Thymus (tissue), 11 donors: ENCODE results near the gene CEP85L. TPM values are rescaled to one million over a fixed set of nuclear protein-coding genes. Genes with fewer than 3 reads are reported as not detected.

ENCODE experiments used
- DNase-seq, 9 donors: peaks; one replicate each; pipeline ENCODE4 v3.0.0-alpha.2; 2013; ENCODE audit warnings: low spot score in 9 of 9, low read depth in 6 of 9, missing footprints in 1 of 9
- H3K27ac ChIP-seq, 2 donors: one replicate each; pipeline ENCODE4 v1.5.1; 2013; ENCODE audit warnings: control low read depth in 1 of 2, low read depth in 1 of 2, low read length in 1 of 2, mild to moderate bottlenecking in 1 of 2, moderate library complexity in 1 of 2
- H3K27me3 ChIP-seq, 2 donors: one replicate each; pipeline ENCODE4 v1.5.1; 2013; ENCODE audit warnings: low read length in 1 of 2; ENCODE audit not compliant: control insufficient read depth in 2 of 2, insufficient read depth in 1 of 2
- H3K36me3 ChIP-seq, 2 donors: one replicate each; pipeline ENCODE4 v1.5.1; 2013; ENCODE audit warnings: low read length in 1 of 2, mild to moderate bottlenecking in 1 of 2, moderate library complexity in 1 of 2; ENCODE audit not compliant: control insufficient read depth in 2 of 2, insufficient read depth in 2 of 2
- H3K4me1 ChIP-seq, 2 donors: one replicate each; pipeline ENCODE4 v1.5.1; 2013; ENCODE audit warnings: low read length in 2 of 2; ENCODE audit not compliant: control insufficient read depth in 2 of 2, insufficient read depth in 2 of 2
- H3K4me3 ChIP-seq, 2 donors: one replicate each; pipeline ENCODE4 v1.5.1; 2013; ENCODE audit warnings: low read length in 2 of 2, control low read depth in 1 of 2, mild to moderate bottlenecking in 1 of 2
- H3K9me3 ChIP-seq, 2 donors: one replicate each; pipeline ENCODE4 v1.5.1; 2013; ENCODE audit warnings: low read length in 1 of 2, mild to moderate bottlenecking in 1 of 2; ENCODE audit not compliant: control insufficient read depth in 2 of 2, insufficient read depth in 1 of 2
- WGBS: extraction: QIAGEN DNeasy Blood & Tissue Kit; methylation state at CpG from one replicate; pipeline ENCODE4 v1.1.7; 2013; 5-methylcytosine and 5-hydroxymethylcytosine counted together
- polyA plus RNA-seq: library from polyadenylated mRNA; stranded (reverse); fragments of 200-250 nt; gene quantifications from one replicate; pipeline ENCODE4 v1.2.3, GENCODE V29; 2013
- total RNA-seq: library from RNA; stranded (reverse); fragments of 120-200 nt; gene quantifications from one replicate; pipeline ENCODE4 v1.2.4, GENCODE V29; 2013
- donor health status: healthy.

CEP85L gene
- total and polyA plus RNA-seq, 2 donors, result 24.6 to 44.3 TPM

- Histone ChIP-seq H3K4me1 (no peaks in the 10 kb centered on the region), H3K27ac (no peak overlapping the region), H3K36me3 (no peaks in the 10 kb centered on the region), H3K4me3 (no peak overlapping the region), H3K9me3 (no peaks in the 10 kb centered on the region), H3K27me3 (no peaks in the 10 kb centered on the region)
- no peak for DNase-seq
These were observed 102.8 kb downstream of the CEP85L start for GRCh38 chr6:118548613-118549012.

GRCh38 chr6:118548136-118548535, 103.3 kb downstream of the CEP85L start, which contains the start of gene PLN:
TSS of gene PLN (plus strand) at chr6:118548296. CDS start at chr6:118558922, 10,626 bp downstream.
- no peaks in the 10 kb centered on the region for H3K36me3 ChIP-seq
- no peaks in the 10 kb centered on the region for H3K4me1 ChIP-seq
- no peak for DNase-seq
- no peak within 1 kb of the TSS for H3K4me3 ChIP-seq
- no peaks in the 10 kb centered on the region for H3K27me3 ChIP-seq
- WGBS, result 97% methylated on average over 3 of the region's 3 CpGs
- no peak within 1 kb of the TSS for H3K27ac ChIP-seq
- no peaks in the 10 kb centered on the region for H3K9me3 ChIP-seq

GRCh38 chr6:118546880-118547218, 104.5 kb downstream of the CEP85L start:
- H3K4me1 ChIP-seq, result no peaks in the 10 kb centered on the region
- no peaks in the 10 kb centered on the region for H3K27me3 ChIP-seq
- no peak for DNase-seq
- no peaks in the 10 kb centered on the region for H3K9me3 ChIP-seq
- H3K27ac ChIP-seq, result no peak overlapping the region
- H3K36me3 ChIP-seq, result no peaks in the 10 kb centered on the region
- no peak overlapping the region for H3K4me3 ChIP-seq
- WGBS, result 99% methylated on average over 1 of the region's 1 CpG

GRCh38 chr6:118546164-118546879, 105.1 kb downstream of the CEP85L start:
- Histone ChIP-seq H3K27ac (no peak overlapping the region), H3K36me3 (no peaks in the 10 kb centered on the region), H3K4me1 (no peaks in the 10 kb centered on the region), H3K27me3 (no peaks in the 10 kb centered on the region), H3K4me3 (no peak overlapping the region), H3K9me3 (no peaks in the 10 kb centered on the region)
- DNase-seq, result no peak
- WGBS, result 97% methylated on average over 4 of the region's 4 CpGs

GRCh38 chr6:118544105-118544504, 107.3 kb downstream of the CEP85L start:
- Histone ChIP-seq H3K27ac (no peak overlapping the region), H3K4me3 (no peak overlapping the region)
- 96% methylated on average over 3 of the region's 3 CpGs for WGBS

GRCh38 chr6:118542184-118542952, 109.0 kb downstream of the CEP85L start:
- H3K4me1 ChIP-seq, result no peaks in the 10 kb centered on the region
- H3K36me3 ChIP-seq, result no peaks in the 10 kb centered on the region
- H3K27me3 ChIP-seq, result no peaks in the 10 kb centered on the region
- WGBS, result 97% methylated on average over 3 of the region's 3 CpGs
- DNase-seq, result no peak
- H3K4me3 ChIP-seq, result no peak overlapping the region
- no peaks in the 10 kb centered on the region for H3K9me3 ChIP-seq
- H3K27ac ChIP-seq, result no peak overlapping the region

More at GRCh38 chr6:118544105-118544504, 107.3 kb downstream of the CEP85L start:
- no peaks in the 10 kb centered on the region for H3K9me3 ChIP-seq
- no peak for DNase-seq
- H3K4me1 ChIP-seq, result no peaks in the 10 kb centered on the region
- H3K27me3 ChIP-seq, result no peaks in the 10 kb centered on the region
- H3K36me3 ChIP-seq, result no peaks in the 10 kb centered on the region

- no peak for DNase-seq
- Histone ChIP-seq H3K27ac (no peak overlapping the region), H3K36me3 (peaks cover 0 to 4% of the 10 kb centered on the region in 2 donors), H3K9me3 (no peaks in the 10 kb centered on the region), H3K4me1 (no peaks in the 10 kb centered on the region), H3K27me3 (no peaks in the 10 kb centered on the region), H3K4me3 (no peak overlapping the region)
- WGBS, result 96% methylated on average over 2 of the region's 2 CpGs
These were observed 113.8 kb downstream of the CEP85L start for GRCh38 chr6:118537574-118537973.

GRCh38 chr6:118536478-118536877, 114.9 kb downstream of the CEP85L start:
- Histone ChIP-seq H3K27ac (no peak overlapping the region), H3K36me3 (peaks cover 0 to 4% of the 10 kb centered on the region in 2 donors), H3K9me3 (no peaks in the 10 kb centered on the region), H3K27me3 (no peaks in the 10 kb centered on the region), H3K4me3 (no peak overlapping the region), H3K4me1 (no peaks in the 10 kb centered on the region)
- WGBS, result 98% methylated on average over 2 of the region's 2 CpGs
- DNase-seq, result no peak

GRCh38 chr6:118535176-118535844, 116.1 kb downstream of the CEP85L start:
- H3K4me1 ChIP-seq, result no peaks in the 10 kb centered on the region
- no peak for DNase-seq
- H3K27me3 ChIP-seq, result no peaks in the 10 kb centered on the region
- no peak overlapping the region for H3K27ac ChIP-seq
- no peak overlapping the region for H3K4me3 ChIP-seq
- peaks cover 0 to 4% of the 10 kb centered on the region in 2 donors for H3K36me3 ChIP-seq
- H3K9me3 ChIP-seq, result no peaks in the 10 kb centered on the region
- WGBS, result 97% methylated on average over 6 of the region's 6 CpGs
